ENCODE results near the gene ZNF148.
A peak's percentile ranks its signal among the peaks of the same experiment; 100 is the strongest.
"Not testable (repeated sequence)": the region's sequence is repeated elsewhere in the genome, so short reads cannot be mapped to it uniquely, and the experiment has no call there.

Gene ZNF148

DNA sequence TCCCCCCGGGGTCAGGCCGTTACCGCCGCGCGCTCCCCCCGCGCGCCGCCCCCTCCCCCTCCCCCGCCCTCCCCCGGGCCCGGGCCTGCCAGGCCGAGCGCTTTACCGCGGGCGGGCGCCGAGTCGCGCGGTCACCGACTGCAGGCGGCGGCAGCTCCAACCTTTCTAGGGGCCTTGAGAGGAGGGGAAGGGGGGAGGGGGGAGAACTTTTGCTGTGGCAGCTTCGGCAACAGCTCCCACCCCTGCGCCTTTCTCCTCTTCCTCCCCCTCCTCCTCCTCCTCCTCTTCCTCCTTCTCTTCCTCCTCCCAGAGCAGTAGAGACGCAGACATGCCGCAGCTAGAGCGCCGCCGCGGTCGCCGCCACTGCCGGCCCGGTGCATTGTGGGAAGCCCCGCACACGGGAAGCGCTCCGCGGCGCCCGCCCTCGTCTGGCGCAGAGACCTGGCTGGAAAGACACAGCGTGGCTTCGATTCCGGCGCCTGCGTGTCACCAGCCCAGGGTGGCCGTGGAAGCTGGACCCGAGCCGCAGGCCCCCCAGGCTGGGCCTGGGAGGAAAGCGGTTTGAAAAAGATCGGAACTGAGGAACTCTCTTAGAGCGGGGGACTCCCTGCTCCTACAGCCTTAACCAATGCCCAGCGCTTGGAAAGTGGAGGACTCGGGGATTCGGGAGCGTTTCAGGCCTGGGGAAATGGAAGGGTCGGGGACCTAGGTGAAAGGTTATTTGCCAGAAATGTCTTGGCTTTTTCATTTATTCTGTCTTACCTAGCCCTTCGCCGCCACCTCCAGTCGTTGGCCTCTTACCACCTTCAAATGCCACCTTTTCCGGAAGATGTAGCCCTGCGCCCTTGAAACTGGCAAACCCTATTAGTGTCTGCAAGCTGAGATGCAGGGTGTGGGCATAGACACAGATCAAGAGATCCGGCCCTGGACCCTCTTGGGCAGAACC lies at the start of gene ZNF148:
Gene ZNF148 (minus strand): TSS at position 330 of the 946 bp plus-strand sequence. CDS start 61,685 bp downstream, outside the sequence.
- peak; percentile 93 for DNase-seq

GRCh38 chr3:125418306-125418705 lies 43.2 kb upstream of the ZNF148 start:
- no peak for DNase-seq

DNA sequence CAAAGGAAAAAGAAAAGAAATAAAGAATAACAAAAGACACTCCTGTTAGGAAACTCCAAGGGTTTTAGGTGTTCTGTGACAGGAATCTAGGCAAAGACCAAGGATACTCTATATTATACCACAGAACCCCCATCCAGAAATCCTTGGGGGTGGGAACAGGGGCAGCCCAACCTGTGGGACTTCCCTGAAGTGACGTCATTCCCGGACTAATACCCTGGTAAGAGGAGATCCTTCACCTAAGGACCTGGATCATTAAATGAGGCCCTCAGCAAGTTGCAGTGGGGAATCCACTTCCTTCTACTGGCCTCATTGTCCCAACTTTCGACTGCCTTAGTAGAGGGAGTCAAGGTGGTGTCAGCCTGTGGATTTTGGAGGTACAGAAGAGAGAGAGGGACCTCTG lies 41.1 kb upstream of the ZNF148 start:
- no peak for DNase-seq

DNA sequence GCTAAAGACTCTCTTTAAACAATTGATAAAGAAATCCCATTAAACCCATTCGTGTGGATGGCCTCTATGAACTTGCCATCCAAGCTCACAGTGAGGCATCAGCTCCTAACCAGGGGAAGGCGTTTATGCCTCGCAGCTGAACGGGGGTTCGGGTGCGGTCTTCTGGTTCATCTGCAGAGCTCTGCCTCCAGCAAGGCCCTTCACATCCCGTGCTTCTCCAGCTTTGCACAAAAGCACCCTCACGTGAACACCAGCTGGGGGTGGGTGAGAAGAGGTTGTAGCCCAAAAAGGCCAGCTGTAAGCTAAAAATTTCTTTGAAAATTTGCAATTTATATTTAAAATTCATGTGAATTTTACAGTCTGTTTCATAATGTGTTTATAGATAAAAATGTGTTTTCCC lies 39.5 kb upstream of the ZNF148 start:
- DNase-seq, result no peak

DNA sequence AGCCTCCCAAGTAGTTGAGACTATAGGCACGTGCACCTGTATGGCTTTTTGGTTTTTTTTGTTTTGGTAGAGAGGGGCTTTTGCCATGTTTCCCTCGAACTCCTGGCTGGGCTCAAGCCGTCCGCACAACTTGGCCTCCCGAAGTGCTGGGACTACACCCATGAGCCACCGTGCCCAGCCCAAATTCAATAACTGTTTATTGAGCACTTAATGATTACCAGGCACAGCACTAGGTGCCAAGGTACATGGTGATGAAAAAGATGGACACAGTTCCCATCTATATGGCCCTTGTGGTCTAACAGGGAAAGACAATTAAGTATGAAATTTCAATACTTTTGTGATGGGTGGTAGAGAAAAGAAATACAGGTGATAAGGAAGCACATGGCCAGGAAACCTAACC lies 35.8 kb upstream of the ZNF148 start:
- DNase-seq, result no peak

DNA sequence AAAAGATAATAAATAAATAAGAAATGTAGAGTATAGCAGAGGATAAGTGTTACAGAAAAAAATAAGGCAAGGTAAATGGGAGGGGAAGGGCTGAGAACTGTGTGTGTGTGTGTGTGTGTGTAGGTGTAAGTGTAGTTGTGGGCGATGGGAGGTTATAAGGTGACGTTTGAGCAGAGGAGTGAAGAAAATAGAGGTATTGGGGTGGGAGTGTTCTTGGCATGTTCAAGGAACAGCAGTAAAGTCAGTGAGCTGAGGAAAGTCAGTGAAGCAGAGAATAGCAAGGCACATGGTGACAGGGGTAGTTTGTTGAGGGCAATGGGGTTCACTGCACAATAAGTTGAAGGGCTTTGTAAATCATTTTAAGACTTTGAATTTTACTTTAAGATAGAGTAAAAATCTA lies 30.9 kb upstream of the ZNF148 start:
- no peak for DNase-seq

- DNase-seq, result not testable (repeated sequence)
Observed at GRCh38 chr3:125405515-125405914, 30.4 kb upstream of the ZNF148 start.

DNA sequence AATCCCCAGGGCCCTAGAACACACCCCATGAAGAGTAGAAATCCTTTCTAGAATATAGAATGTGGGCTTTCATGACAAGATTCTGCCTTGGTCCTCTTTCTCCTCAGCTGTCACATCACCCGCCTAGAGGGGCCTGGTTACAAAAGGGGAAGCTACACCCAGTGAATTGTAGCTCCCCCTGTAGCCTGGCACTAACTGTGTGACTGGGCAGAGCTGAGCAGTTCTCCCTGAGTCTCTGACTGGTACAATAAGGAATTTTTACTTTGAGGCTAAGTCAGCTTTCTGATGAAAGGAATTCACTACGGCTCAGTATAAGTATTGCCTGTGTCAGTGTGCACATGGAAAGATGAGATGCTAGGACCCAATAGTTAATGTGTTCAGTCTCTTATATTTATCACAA lies 28.7 kb upstream of the ZNF148 start:
- no peak for DNase-seq

GRCh38 chr3:125402639-125403038 lies 27.5 kb upstream of the ZNF148 start:
- DNase-seq, result no peak

DNA sequence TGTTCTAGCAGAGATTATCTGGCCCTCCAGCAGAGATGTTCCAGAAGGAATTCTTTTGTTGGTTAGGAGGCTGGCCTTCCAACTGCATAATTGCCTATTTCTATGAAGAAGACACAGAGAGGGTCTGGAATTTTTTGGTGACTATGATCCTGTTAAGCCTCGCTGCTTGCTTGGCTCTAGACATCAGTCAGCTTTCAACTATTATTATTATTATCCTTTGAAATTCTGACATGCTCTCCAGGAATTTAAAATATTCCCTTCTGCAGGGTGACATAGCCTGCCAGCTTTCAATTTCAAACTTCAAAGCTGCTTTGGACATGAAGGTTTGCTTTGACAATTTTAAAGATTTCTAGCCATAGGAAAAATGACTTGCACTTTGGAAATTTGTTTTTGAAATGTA lies 26.3 kb upstream of the ZNF148 start:
- no peak for DNase-seq

DNA sequence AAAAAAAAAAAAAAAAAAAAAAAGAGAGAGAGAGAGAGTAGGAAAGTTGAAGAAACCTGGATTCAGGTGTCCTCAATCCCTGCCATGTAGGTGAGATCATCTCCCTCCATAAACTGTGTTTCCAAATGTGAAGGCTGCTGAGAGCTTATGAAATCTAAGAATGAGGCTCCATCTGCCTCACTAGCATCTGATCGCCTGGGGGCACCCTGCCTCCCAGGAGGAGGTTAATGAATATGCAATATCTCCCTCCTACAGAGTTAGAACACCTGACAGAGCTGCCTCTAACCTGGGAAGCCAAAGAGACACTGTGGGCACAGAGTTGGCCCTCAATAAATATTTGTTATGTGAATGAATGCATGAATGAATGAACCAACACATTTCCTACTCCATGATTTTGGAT lies 23.8 kb upstream of the ZNF148 start:
- DNase-seq, result peak; percentile 27

GRCh38 chr3:125395091-125395490 lies 20.0 kb upstream of the ZNF148 start:
- no peak for DNase-seq

GRCh38 chr3:125394406-125394805 lies 19.3 kb upstream of the ZNF148 start:
- DNase-seq, result no peak

GRCh38 chr3:125389282-125389681 lies 14.2 kb upstream of the ZNF148 start:
- DNase-seq, result no peak

DNA sequence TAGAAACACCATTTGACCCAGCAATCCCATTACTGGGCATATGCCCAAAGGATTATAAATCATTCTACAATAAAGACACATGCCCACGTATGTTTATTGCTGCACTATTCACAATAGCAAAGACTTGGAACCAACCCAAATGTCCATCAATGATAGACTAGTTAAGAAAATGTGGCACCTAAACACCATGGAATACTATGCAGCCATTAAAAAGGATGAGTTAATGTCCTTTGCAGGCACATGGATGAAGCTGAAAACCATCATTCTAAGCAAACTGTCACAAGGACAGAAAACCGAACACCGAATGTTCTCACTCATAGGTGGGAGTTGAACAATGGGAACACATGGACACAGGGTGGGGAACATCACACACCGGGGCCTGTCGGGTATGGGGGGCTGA lies 13.2 kb upstream of the ZNF148 start:
- not testable (repeated sequence) for DNase-seq

GRCh38 chr3:125386811-125387210 lies 11.7 kb upstream of the ZNF148 start:
- no peak for DNase-seq

DNA sequence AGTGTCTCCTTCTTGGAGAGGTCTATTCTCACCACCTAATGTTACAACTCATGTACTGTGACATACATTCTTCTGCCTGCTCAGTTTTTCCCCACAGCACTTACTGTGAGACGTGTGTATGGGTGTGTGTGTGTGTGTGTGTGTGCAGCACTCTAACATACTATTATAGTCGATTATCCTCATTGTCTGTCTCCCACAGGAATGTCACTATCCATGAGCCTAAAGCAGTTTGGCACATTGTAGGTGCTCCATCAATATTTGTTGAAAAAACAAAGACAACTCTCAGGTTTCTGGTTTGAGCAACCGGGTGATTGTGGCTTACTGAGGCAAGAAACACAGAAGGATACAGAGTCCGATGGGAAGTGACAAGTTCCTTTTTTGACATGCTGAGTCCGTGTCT lies 8.6 kb upstream of the ZNF148 start:
- no peak for DNase-seq

DNA sequence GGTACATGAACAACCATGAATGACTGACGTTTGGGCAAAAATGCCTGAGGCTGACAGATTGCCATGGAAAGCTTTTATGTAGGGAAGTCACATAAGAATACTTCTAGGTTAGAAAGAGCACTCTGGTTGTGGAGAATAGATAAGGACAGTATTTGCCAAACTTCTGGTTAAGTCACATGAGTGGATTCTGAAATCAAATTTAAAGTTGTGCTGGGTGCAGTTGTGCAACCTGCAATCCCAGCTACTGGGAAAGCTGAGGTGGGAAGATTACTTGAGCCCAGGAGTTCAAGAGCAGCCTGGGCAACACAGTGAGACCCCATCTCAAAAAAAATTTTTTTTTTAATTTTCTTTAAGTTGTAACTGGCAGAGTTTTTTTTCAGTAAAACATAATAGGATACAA lies 7.2 kb upstream of the ZNF148 start:
- no peak for DNase-seq

DNA sequence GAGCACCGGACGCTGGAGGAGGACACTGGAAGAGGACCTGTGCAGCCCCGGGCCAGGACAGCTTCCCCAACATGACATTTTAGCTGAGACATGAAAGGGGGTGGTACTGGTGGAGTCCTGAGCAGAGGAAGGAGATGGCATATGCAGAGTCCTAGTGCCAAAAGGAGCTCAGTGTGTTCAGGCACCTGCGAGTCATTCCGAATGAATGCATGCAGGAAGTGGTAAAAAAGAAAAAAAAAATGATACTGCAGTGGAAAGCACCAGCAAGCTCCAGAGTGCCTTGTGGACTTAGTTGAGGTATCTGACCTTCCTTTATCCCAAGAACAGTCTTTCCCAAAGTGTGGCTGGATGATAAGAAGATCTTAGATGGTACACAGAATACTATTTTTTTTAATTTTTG lies 6.6 kb upstream of the ZNF148 start:
- DNase-seq, result peak; percentile 40

DNA sequence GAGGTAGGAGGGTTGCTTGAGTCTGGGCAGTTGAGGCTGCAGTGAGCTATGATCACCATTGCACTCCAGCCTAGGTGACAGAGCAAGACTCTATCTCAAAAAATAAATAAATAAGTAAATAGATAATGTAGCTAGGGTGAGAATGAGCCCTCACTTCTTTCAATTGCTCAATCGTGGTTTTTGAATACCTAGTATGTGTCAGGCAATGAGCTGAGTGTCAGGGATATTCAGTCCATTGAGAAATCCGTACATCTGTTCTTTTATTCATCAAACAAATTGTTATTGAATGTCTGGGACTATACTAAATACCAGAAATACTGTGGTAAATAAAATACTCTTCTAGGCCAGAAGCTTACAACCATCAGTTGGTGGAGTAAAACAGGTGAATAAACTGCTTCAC lies 6.2 kb upstream of the ZNF148 start:
- DNase-seq, result no peak

DNA sequence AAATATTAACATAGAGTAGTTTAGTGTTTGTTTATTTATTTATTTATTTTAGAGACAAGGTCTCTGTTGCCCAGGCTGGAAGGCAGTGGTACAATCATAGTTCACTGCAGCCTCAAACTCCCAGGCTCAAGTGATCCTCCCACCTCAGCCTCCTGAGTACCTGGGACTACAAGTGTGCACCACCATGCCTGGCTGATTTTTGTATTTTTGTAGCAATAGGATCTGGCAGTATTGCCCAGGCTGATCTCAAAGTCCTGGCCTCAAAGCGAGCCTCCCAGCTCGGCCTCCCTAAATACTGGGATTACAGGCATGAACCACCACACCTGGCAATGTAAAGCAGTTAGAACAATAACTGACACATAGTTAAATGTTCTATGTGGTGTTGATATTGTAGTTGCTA lies 4.4 kb upstream of the ZNF148 start:
- DNase-seq, result no peak

DNA sequence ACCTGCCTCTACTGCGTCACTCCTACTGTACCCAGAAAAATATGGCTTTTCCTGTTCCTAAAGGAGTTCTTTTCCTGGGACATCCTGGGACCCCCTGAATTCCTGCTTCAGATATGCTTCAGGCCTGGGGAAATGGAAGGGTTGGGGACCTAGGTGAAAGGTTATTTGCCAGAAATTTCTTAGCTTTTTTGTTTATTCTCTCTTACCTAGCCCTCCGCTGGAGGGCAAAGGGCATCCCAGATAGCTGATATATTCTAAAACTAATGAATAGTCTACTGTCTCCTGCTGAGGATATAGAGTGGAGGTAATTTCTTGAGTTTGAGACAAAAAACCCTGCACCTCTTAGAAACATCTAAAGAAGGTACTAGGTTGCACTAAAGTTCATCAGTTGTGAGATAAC lies 3.6 kb upstream of the ZNF148 start:
- no peak for DNase-seq

DNA sequence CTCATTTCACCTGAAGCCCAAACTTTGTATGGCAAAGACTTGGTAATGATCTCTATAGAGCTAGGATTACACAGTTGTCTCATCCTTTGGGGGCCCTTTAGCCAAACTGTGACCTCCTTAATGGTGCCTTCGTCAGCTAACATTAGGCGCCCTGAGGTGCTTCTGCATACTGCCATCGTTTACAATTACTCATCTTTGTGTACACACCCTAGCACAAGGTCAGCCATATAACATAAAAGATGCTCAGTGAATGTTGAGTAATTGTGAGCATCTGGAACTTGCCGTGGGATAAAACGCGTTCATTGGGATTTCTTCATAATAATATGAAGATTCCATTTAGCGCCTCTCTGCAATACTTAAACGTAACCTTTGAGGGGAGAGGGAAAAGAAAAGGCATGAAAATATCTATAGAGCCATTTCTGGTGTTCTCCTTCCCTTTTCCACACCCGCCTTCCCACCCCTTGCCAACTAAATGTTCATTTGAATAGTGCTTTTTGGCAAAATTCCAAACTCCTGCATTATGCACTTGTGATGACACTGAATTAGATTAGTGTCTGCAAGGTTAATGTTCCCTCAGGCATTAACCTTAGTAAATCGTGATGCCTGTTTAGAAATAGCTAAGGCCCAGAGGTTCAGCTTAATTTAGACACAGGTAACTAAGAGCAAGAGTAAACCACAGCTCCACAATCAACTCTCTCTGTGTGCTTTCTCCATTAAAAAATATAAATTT lies 990 bp upstream of the ZNF148 start:
- DNase-seq, result no peak

GRCh38 chr3:125374501-125374995 lies 577 bp downstream of the ZNF148 start:
- peak; percentile 37 for DNase-seq
